IMR-90 (cell line): Measurements from ENCODE around the gene RNF213. TPM values are rescaled to one million over a fixed set of nuclear protein-coding genes. Genes with fewer than 3 reads are reported as not detected.

Experiments
- ATAC-seq: fragments of 200-7000 bp; cut with Tn5 transposase; 2 replicates; pipeline ENCODE4 v1.9.1; 2020; ENCODE audit warnings: low read depth, mild to moderate bottlenecking, moderate library complexity
- BruUV-seq: library from RNA; stranded (reverse); fragments of 400-500 nt; replicated peaks from 2 replicates; lab custom pipeline; 2021; lab: Mats Ljungman, UMichigan
- CTCF ChIA-PET: fragments of 300-600 bp; formaldehyde crosslinking; extraction: SDS; loops from one replicate; lab custom pipeline; 2021; ENCODE audit warnings: antibody characterized with exemption; lab: Yijun Ruan, JAX
- POLR2A ChIA-PET: fragments of 300-600 bp; sonication (Branson Sonifier 250); formaldehyde crosslinking; loops from one replicate; lab custom pipeline; 2022; ENCODE audit warnings: antibody characterized with exemption; ENCODE audit not compliant: unreplicated experiment; lab: Charles Lee
- DNase-seq: peaks from one replicate; pipeline ENCODE4 v3.0.0; 2013
- H2AFZ ChIP-seq: replicated peaks from 2 replicates; pipeline ENCODE3; 2013; ENCODE audit warnings: low read length, mild to moderate bottlenecking; ENCODE audit not compliant: poor library complexity
- H2AK5ac ChIP-seq: 2 replicates; pipeline ENCODE4 v1.6.1; 2013; ENCODE audit warnings: low read depth, low read length, inconsistent platforms
- H2AK9ac ChIP-seq: replicated peaks from 2 replicates; pipeline ENCODE3; 2013; ENCODE audit warnings: mild to moderate bottlenecking, low read depth, low read length, moderate library complexity; ENCODE audit not compliant: poor library complexity
- H2BK120ac ChIP-seq: 2 replicates; pipeline ENCODE4 v1.6.1; 2013; ENCODE audit warnings: low read depth, low read length, inconsistent platforms
- H2BK15ac ChIP-seq: 3 replicates; pipeline ENCODE4 v1.6.1; 2013; ENCODE audit warnings: low read depth, low read length, inconsistent platforms
- H2BK20ac ChIP-seq: 2 replicates; pipeline ENCODE4 v1.6.1; 2013; ENCODE audit warnings: low read depth, mild to moderate bottlenecking, inconsistent platforms, low read length, moderate library complexity
- H2BK5ac ChIP-seq: 2 replicates; pipeline ENCODE4 v1.6.1; 2013; ENCODE audit warnings: mild to moderate bottlenecking, low read depth, low read length, inconsistent platforms; ENCODE audit not compliant: poor library complexity, severe bottlenecking
- H3K14ac ChIP-seq: replicated peaks from 2 replicates; pipeline ENCODE4 v1.6.1; 2013; ENCODE audit warnings: low read depth, low read length, inconsistent platforms
- H3K18ac ChIP-seq: 2 replicates; pipeline ENCODE4 v1.6.1; 2013; ENCODE audit warnings: low read depth, low read length, control low read depth
- H3K23ac ChIP-seq: 2 replicates; pipeline ENCODE4 v1.6.1; 2013; ENCODE audit warnings: low read depth, low read length, inconsistent platforms
- H3K27ac ChIP-seq: 2 replicates; pipeline ENCODE4 v1.5.1; 2013; ENCODE audit warnings: mild to moderate bottlenecking, control low read depth, low read length; ENCODE audit not compliant: insufficient read depth
- H3K27me3 ChIP-seq: 2 replicates; pipeline ENCODE4 v1.6.1; 2013; ENCODE audit warnings: low read length; ENCODE audit not compliant: control insufficient read depth, insufficient read depth
- H3K36me3 ChIP-seq: 2 replicates; pipeline ENCODE4 v1.6.1; 2013; ENCODE audit warnings: low read length, mixed read lengths; ENCODE audit not compliant: control insufficient read depth, insufficient read depth
- H3K4ac ChIP-seq: 2 replicates; pipeline ENCODE4 v1.6.1; 2013; ENCODE audit warnings: low read depth, low read length, inconsistent platforms
- H3K4me1 ChIP-seq: 2 replicates; pipeline ENCODE4 v1.6.1; 2013; ENCODE audit warnings: low read length, mixed read lengths; ENCODE audit not compliant: control insufficient read depth, insufficient read depth
- H3K4me2 ChIP-seq: 2 replicates; pipeline ENCODE4 v1.6.1; 2013; ENCODE audit warnings: low read depth, mild to moderate bottlenecking, control low read depth, low read length, moderate library complexity
- H3K4me3 ChIP-seq: 2 replicates; pipeline ENCODE4 v1.5.1; 2013; ENCODE audit warnings: low read depth, mild to moderate bottlenecking, control low read depth, low read length, moderate library complexity; ENCODE audit not compliant: insufficient read depth
- H3K56ac ChIP-seq: 2 replicates; pipeline ENCODE4 v1.6.1; 2013; ENCODE audit warnings: low read length, inconsistent platforms; ENCODE audit not compliant: insufficient read depth; ENCODE audit errors: extremely low read depth
- H3K79me1 ChIP-seq, 2 experiments: 2 replicates each; pipeline ENCODE4 v1.6.1; 2013; ENCODE audit warnings: low read length in 2 of 2, inconsistent platforms in 1 of 2, low read depth in 1 of 2
- H3K9ac ChIP-seq: 2 replicates; pipeline ENCODE4 v1.6.1; 2013; ENCODE audit warnings: low read depth, low read length, control low read depth
- H3K9me1 ChIP-seq: 2 replicates; pipeline ENCODE4 v1.6.1; 2013; ENCODE audit warnings: low read length, inconsistent platforms; ENCODE audit not compliant: insufficient read depth
- H3K9me3 ChIP-seq: 2 replicates; pipeline ENCODE4 v1.6.1; 2013; ENCODE audit warnings: low read length; ENCODE audit not compliant: control insufficient read depth, insufficient read depth
- H4K20me1 ChIP-seq: 2 replicates; pipeline ENCODE4 v1.6.1; 2013; ENCODE audit warnings: low read length, inconsistent platforms; ENCODE audit not compliant: insufficient read depth
- H4K5ac ChIP-seq: 2 replicates; pipeline ENCODE4 v1.6.1; 2013; ENCODE audit warnings: mild to moderate bottlenecking, low read depth, low read length, control low read depth
- H4K8ac ChIP-seq, 2 experiments: 2 replicates each; pipeline ENCODE4 v1.6.1; 2013; ENCODE audit warnings: low read depth in 2 of 2, low read length in 2 of 2, control low read depth in 1 of 2, inconsistent platforms in 1 of 2
- H4K91ac ChIP-seq: 2 replicates; pipeline ENCODE4 v1.6.1; 2013; ENCODE audit warnings: low read depth, low read length, inconsistent platforms; ENCODE audit not compliant: insufficient read depth
- BHLHE40 ChIP-seq: fragments of 150-350 bp; IDR thresholded peaks from 2 replicates; pipeline ENCODE4 v1.6.1; 2016; ENCODE audit warnings: mild to moderate bottlenecking, low read depth, low read length
- CEBPB ChIP-seq: IDR thresholded peaks from 2 replicates; pipeline ENCODE4 v1.6.1; 2012; ENCODE audit warnings: low read depth, low read length, improper control_type of control experiment
- CHD1 ChIP-seq: IDR thresholded peaks from 2 replicates; pipeline ENCODE4 v1.6.1; 2012; ENCODE audit warnings: low read depth, low read length, improper control_type of control experiment
- CTCF ChIP-seq: conservative IDR thresholded peaks from 2 replicates; pipeline ENCODE4 v1.5.1; 2012; ENCODE audit warnings: mild to moderate bottlenecking, low read depth, low read length, improper control_type of control experiment
- ELK1 ChIP-seq: fragments of 150-350 bp; IDR thresholded peaks from 2 replicates; pipeline ENCODE4 v1.6.1; 2016; ENCODE audit warnings: low read depth, mild to moderate bottlenecking, low read length, moderate library complexity, borderline replicate concordance
- FOS ChIP-seq: fragments of 150-350 bp; IDR thresholded peaks from 2 replicates; pipeline ENCODE4 v1.6.1; 2016; ENCODE audit warnings: low read depth, low read length
- MAFK ChIP-seq: IDR thresholded peaks from 2 replicates; pipeline ENCODE4 v1.6.1; 2012; ENCODE audit warnings: low read depth, low read length, improper control_type of control experiment
- MAZ ChIP-seq: IDR thresholded peaks from 2 replicates; pipeline ENCODE4 v1.6.1; 2012; ENCODE audit warnings: low read depth, mild to moderate bottlenecking, low read length, improper control_type of control experiment, moderate library complexity, borderline replicate concordance
- MXI1 ChIP-seq: IDR thresholded peaks from 2 replicates; pipeline ENCODE4 v1.6.1; 2012; ENCODE audit warnings: low read depth, mild to moderate bottlenecking, low read length, moderate library complexity, borderline replicate concordance
- NFE2L2 ChIP-seq: fragments of 150-350 bp; IDR thresholded peaks from 2 replicates; pipeline ENCODE4 v1.6.1; 2016; ENCODE audit warnings: low read depth, mild to moderate bottlenecking, low read length
- POLR2A ChIP-seq: IDR thresholded peaks from 2 replicates; pipeline ENCODE4 v1.6.1; 2012; ENCODE audit warnings: mild to moderate bottlenecking, low read depth, low read length
- RAD21 ChIP-seq: IDR thresholded peaks from 2 replicates; pipeline ENCODE4 v1.6.1; 2012; ENCODE audit warnings: low read length, improper control_type of control experiment
- RFX5 ChIP-seq: IDR thresholded peaks from 2 replicates; pipeline ENCODE4 v1.8.0; 2012; ENCODE audit warnings: low read depth, mild to moderate bottlenecking, low read length, moderate library complexity
- SMC3 ChIP-seq: fragments of 150-350 bp; IDR thresholded peaks from 2 replicates; pipeline ENCODE4 v1.6.1; 2016; ENCODE audit warnings: low read depth, mild to moderate bottlenecking, antibody characterized with exemption, low read length, moderate library complexity
- USF2 ChIP-seq: fragments of 150-350 bp; IDR thresholded peaks from 2 replicates; pipeline ENCODE4 v1.6.1; 2017; ENCODE audit warnings: mild to moderate bottlenecking, antibody characterized with exemption, low read length, low read depth
- WGBS, 2 experiments: methylation state at CpG; one replicate each; pipeline versions ENCODE4 v1.1.5 to v1.1.7; 2013; ENCODE audit warnings: missing lambda C conversion rate in 2 of 2; ENCODE audit not compliant: insufficient read length in 1 of 2; ENCODE audit errors: extremely low coverage in 2 of 2; 5-methylcytosine and 5-hydroxymethylcytosine counted together
- dilution Hi-C: fragments of 300-500 bp; cut with HindIII; formaldehyde crosslinking; loops from one replicate; pipeline ENCODE4 v1.14.3; 2018; ENCODE audit warnings: low sequenced_read_pairs; ENCODE audit not compliant: unreplicated experiment
- in situ Hi-C: fragments of 300-500 bp; cut with MboI; formaldehyde crosslinking; loops from 3 replicates; pipeline ENCODE4 v1.14.3; 2019; ENCODE audit warnings: low sequenced_read_pairs, inconsistent platforms, mixed read lengths
- intact Hi-C: fragments of 100-400 bp; cut with micrococcal nuclease; formaldehyde crosslinking; loops from 2 replicates; pipeline ENCODE4 v1.10.0; 2022
- polyA plus RNA-seq, 3 experiments: library from polyadenylated mRNA; depleted of rRNA; stranded (reverse); fragments of >200 nt; gene quantifications; 2 replicates each; pipeline ENCODE4 v1.2.3, GENCODE V29; 2012; ENCODE audit warnings: low replicate concordance in 1 of 3
- total RNA-seq: library from RNA; depleted of rRNA; stranded (reverse); fragments of >200 nt; gene quantifications from 2 replicates; pipeline ENCODE4 v1.2.3, GENCODE V29; 2012

The RNF213 gene
- total and polyA plus RNA-seq, 2 of the 4 experiments (the other 2 are of a cell fraction): 23.4 to 36.0 TPM

- no TSS peak for BruUV-seq
Measured at GRCh38 chr17:80422276-80422675, 161.6 kb downstream of the RNF213 start.

More at GRCh38 chr17:80422276-80422675, 161.6 kb downstream of the RNF213 start:
- Histone ChIP-seq H3K9me3 (no peaks in the 10 kb centered on the region), H2BK20ac (no peak overlapping the region), H2AK5ac (no peak overlapping the region), H3K4me3 (no peak overlapping the region), H3K18ac (no peak overlapping the region), H2AK9ac (peak overlapping the region; percentile 70), H3K79me1 (peaks cover 29 to 32% of the 10 kb centered on the region in 2 experiments), H4K91ac (no peak overlapping the region), H3K4me1 (peaks cover 1% of the 10 kb centered on the region; the same call in 1 of the 2 replicates), H3K27ac (no peak overlapping the region), H4K8ac (no peak overlapping the region), H2BK15ac (no peak overlapping the region), H3K4me2 (no peak overlapping the region), H2BK5ac (no peak overlapping the region), H3K9me1 (peaks cover 11% of the 10 kb centered on the region), H3K23ac (no peak overlapping the region), H2BK120ac (no peak overlapping the region), H3K36me3 (peaks cover 14% of the 10 kb centered on the region), H4K20me1 (peaks cover 24% of the 10 kb centered on the region), H4K5ac (no peak overlapping the region), H3K56ac (no peak overlapping the region), H3K27me3 (no peaks in the 10 kb centered on the region), H3K14ac (no peak overlapping the region), H3K9ac (no peak overlapping the region), H2AFZ (no peak overlapping the region), H3K4ac (no peak overlapping the region)
- 77% methylated on average over 10 of the region's 18 CpGs; no CpG with 5 or more reads in 1 of the 2 experiments for WGBS, 2 experiments
- intact Hi-C loops (no loop called here), in situ Hi-C loops (loop anchor here (10.0 kb wide), 1 partner anchor 453 kb away; no protein-coding TSS in a partner anchor), dilution Hi-C loops (no loop called here)
- ChIA-PET CTCF (no interaction called here), POLR2A (no interaction called here)
- DNase-seq (no peak), ATAC-seq (no peak)
- TF ChIP-seq SMC3 (no peak), CHD1 (no peak), CTCF (no peak), MXI1 (no peak), FOS (no peak), CEBPB (no peak), ELK1 (no peak), NFE2L2 (no peak), MAFK (no peak), MAZ (no peak), RAD21 (no peak), RFX5 (no peak), USF2 (no peak), BHLHE40 (no peak), POLR2A (no peak)
